ENCODE measurements around the gene SMCO4.

The SMCO4 gene

GRCh38 chr11:93529707-93530467 is 13.3 kb downstream of the SMCO4 start:
- in situ Hi-C loops (cut with MboI; ENCODE audit: low sequenced_read_pairs) = no loop called here

GRCh38 chr11:93528757-93529645 is 14.2 kb downstream of the SMCO4 start:
- in situ Hi-C loops (cut with MboI; ENCODE audit: low sequenced_read_pairs) = no loop called here

- in situ Hi-C loops (cut with MboI; ENCODE audit: low sequenced_read_pairs) = no loop called here
Measured at GRCh38 chr11:93528252-93528651, 14.9 kb downstream of the SMCO4 start.

- in situ Hi-C loops (cut with MboI; ENCODE audit: low sequenced_read_pairs) = no loop called here
Measured at GRCh38 chr11:93526641-93527583, 16.3 kb downstream of the SMCO4 start.

- in situ Hi-C loops (cut with MboI; ENCODE audit: low sequenced_read_pairs) = no loop called here
Measured at GRCh38 chr11:93526346-93526633, 16.9 kb downstream of the SMCO4 start.

- in situ Hi-C loops (cut with MboI; ENCODE audit: low sequenced_read_pairs) = no loop called here
Measured at GRCh38 chr11:93525601-93526345, 17.4 kb downstream of the SMCO4 start.

GRCh38 chr11:93524858-93525257 is 18.3 kb downstream of the SMCO4 start:
- in situ Hi-C loops (cut with MboI; ENCODE audit: low sequenced_read_pairs) = no loop called here

GRCh38 chr11:93524173-93524536 is 19.0 kb downstream of the SMCO4 start:
- in situ Hi-C loops (cut with MboI; ENCODE audit: low sequenced_read_pairs) = no loop called here

- in situ Hi-C loops (cut with MboI; ENCODE audit: low sequenced_read_pairs) = no loop called here
Measured at GRCh38 chr11:93520726-93521509, 22.3 kb downstream of the SMCO4 start.

GRCh38 chr11:93519179-93519578 is 24.0 kb downstream of the SMCO4 start:
- in situ Hi-C loops (cut with MboI; ENCODE audit: low sequenced_read_pairs) = no loop called here

GRCh38 chr11:93518081-93518480 is 25.1 kb downstream of the SMCO4 start:
- in situ Hi-C loops (cut with MboI; ENCODE audit: low sequenced_read_pairs) = no loop called here

- in situ Hi-C loops (cut with MboI; ENCODE audit: low sequenced_read_pairs) = no loop called here
Measured at GRCh38 chr11:93517611-93518010, 25.6 kb downstream of the SMCO4 start.

GRCh38 chr11:93517041-93517440 is 26.1 kb downstream of the SMCO4 start:
- in situ Hi-C loops (cut with MboI; ENCODE audit: low sequenced_read_pairs) = no loop called here

GRCh38 chr11:93515441-93516025 is 27.7 kb downstream of the SMCO4 start:
- in situ Hi-C loops (cut with MboI; ENCODE audit: low sequenced_read_pairs) = no loop called here

- in situ Hi-C loops (cut with MboI; ENCODE audit: low sequenced_read_pairs) = no loop called here
Measured at GRCh38 chr11:93514712-93515111, 28.5 kb downstream of the SMCO4 start.

- in situ Hi-C loops (cut with MboI; ENCODE audit: low sequenced_read_pairs) = no loop called here
Measured at GRCh38 chr11:93513772-93514171, 29.4 kb downstream of the SMCO4 start.

- in situ Hi-C loops (cut with MboI; ENCODE audit: low sequenced_read_pairs) = no loop called here
Measured at GRCh38 chr11:93512949-93513667, 30.1 kb downstream of the SMCO4 start.

- in situ Hi-C loops (cut with MboI; ENCODE audit: low sequenced_read_pairs) = no loop called here
Measured at GRCh38 chr11:93512073-93512475, 31.1 kb downstream of the SMCO4 start.

Data from HL-60/S4 treated with phorbol 12-myristate 13-acetate at 8.2 ng/mL for 4 days and 3 days (cell line).